Purkinje cell (primary cell): Measurements from ENCODE around the gene DCC. TPM values are rescaled to one million over a fixed set of nuclear protein-coding genes. Genes with fewer than 3 reads are reported as not detected.

Experiments
- polyA plus RNA-seq: library from polyadenylated mRNA; unstranded; fragments of >200 nt; fragmentation: Nextera tagmentation; gene quantifications from 2 replicates; pipeline ENCODE4 v1.2.1, GENCODE V29; 2014

Gene DCC
- 1.4 and 2.2 TPM in 2 replicates for polyA plus RNA-seq

GRCh38 chr18:52339891-52340371, at the start of gene DCC:
TSS of gene DCC (plus strand) at chr18:52340197. CDS start at chr18:52340788, 591 bp downstream.

